HG03432 (cell line): ENCODE measurements around the gene ZNF391.
"Not testable (repeated sequence)": the region's sequence is repeated elsewhere in the genome, so short reads cannot be mapped to it uniquely, and the experiment has no call there.

Experiments used
- ATAC-seq: cut with Tn5 transposase; IDR thresholded peaks from one replicate; pipeline ENCODE4 v1.9.1; 2021; ENCODE audit warnings: mild to moderate bottlenecking, moderate library complexity; ENCODE audit not compliant: unreplicated experiment

Gene ZNF391

GRCh38 chr6:27388293-27389197, at the start of gene ZNF391:
Gene ZNF391, plus strand, starts transcription at chr6:27388759. Its CDS starts 11,612 bp downstream, at chr6:27400371.
- ATAC-seq: peak; percentile 90

GRCh38 chr6:27352850-27353249, 35.7 kb upstream of the ZNF391 start:
- ATAC-seq: no peak

- ATAC-seq: no peak
These were observed 29.8 kb upstream of the ZNF391 start for GRCh38 chr6:27358786-27359185.

GRCh38 chr6:27359231-27359630, 29.3 kb upstream of the ZNF391 start:
- ATAC-seq: no peak

GRCh38 chr6:27368202-27368601, 20.4 kb upstream of the ZNF391 start:
- ATAC-seq: no peak

GRCh38 chr6:27370391-27370790, 18.2 kb upstream of the ZNF391 start:
- no peak for ATAC-seq

- ATAC-seq: peak; percentile 65
These were observed 13.5 kb upstream of the ZNF391 start for GRCh38 chr6:27374824-27375612.

GRCh38 chr6:27375613-27376079, 12.9 kb upstream of the ZNF391 start:
- no peak for ATAC-seq

GRCh38 chr6:27378406-27378805, 10.2 kb upstream of the ZNF391 start:
- not testable (repeated sequence) for ATAC-seq

- ATAC-seq: not testable (repeated sequence)
These were observed 7.6 kb upstream of the ZNF391 start for GRCh38 chr6:27381001-27381400.

GRCh38 chr6:27383011-27383410, 5.5 kb upstream of the ZNF391 start:
- ATAC-seq: no peak

- no peak for ATAC-seq
These were observed 5.1 kb upstream of the ZNF391 start for GRCh38 chr6:27383481-27383880.

- no peak for ATAC-seq
These were observed 4.1 kb downstream of the ZNF391 start for GRCh38 chr6:27392623-27393022.

GRCh38 chr6:27394073-27394472, 5.5 kb downstream of the ZNF391 start:
- no peak for ATAC-seq

GRCh38 chr6:27400877-27401642, 12.5 kb downstream of the ZNF391 start:
- ATAC-seq: no peak

GRCh38 chr6:27406085-27406484, 17.5 kb downstream of the ZNF391 start:
- no peak for ATAC-seq

GRCh38 chr6:27407153-27407814, 18.7 kb downstream of the ZNF391 start:
- no peak for ATAC-seq

- ATAC-seq: no peak
These were observed 25.7 kb downstream of the ZNF391 start for GRCh38 chr6:27414300-27414699.

GRCh38 chr6:27414996-27415395, 26.4 kb downstream of the ZNF391 start:
- ATAC-seq: no peak

- no peak for ATAC-seq
These were observed 27.3 kb downstream of the ZNF391 start for GRCh38 chr6:27415898-27416297.
